ENCODE measurements around the gene CA9.
"Not testable (repeated sequence)": the region's sequence is repeated elsewhere in the genome, so short reads cannot be mapped to it uniquely, and the experiment has no call there.

CA9 gene

DNA sequence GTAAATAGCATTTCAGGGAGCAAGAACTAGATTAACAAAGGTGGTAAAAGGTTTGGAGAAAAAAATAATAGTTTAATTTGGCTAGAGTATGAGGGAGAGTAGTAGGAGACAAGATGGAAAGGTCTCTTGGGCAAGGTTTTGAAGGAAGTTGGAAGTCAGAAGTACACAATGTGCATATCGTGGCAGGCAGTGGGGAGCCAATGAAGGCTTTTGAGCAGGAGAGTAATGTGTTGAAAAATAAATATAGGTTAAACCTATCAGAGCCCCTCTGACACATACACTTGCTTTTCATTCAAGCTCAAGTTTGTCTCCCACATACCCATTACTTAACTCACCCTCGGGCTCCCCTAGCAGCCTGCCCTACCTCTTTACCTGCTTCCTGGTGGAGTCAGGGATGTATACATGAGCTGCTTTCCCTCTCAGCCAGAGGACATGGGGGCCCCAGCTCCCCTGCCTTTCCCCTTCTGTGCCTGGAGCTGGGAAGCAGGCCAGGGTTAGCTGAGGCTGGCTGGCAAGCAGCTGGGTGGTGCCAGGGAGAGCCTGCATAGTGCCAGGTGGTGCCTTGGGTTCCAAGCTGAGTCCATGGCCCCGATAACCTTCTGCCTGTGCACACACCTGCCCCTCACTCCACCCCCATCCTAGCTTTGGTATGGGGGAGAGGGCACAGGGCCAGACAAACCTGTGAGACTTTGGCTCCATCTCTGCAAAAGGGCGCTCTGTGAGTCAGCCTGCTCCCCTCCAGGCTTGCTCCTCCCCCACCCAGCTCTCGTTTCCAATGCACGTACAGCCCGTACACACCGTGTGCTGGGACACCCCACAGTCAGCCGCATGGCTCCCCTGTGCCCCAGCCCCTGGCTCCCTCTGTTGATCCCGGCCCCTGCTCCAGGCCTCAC, at the start of gene CA9:
TSS of gene CA9 (plus strand) at position 797 of the 893 bp plus-strand sequence. CDS start at position 829, 32 bp downstream.
- no peak for DNase-seq (ENCODE audit: low read depth in 2 of 2, low spot score in 1 of 2)

DNA sequence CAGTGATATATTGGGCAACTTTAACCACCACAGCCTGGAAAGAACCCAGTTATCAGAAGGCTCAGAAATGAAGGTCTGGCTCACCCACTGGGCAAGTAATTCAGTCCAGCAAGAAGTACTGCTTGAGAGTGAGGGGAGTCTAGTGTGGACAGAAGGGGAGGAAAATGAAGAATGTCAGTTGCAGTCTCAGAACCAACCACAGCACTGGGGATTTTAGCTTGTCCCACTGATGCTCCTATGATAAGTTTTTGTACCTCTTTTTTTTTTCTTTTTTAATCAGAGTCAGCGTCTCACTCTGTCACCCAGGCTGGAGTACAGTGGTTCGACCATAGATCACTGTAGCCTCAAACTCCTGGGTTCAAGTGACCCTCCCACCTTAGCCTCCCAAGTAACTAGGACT, 46.2 kb upstream of the CA9 start:
- DNase-seq (ENCODE audit: low read depth in 2 of 2, low spot score in 1 of 2), result no peak

GRCh38 chr9:35628389-35628991, 45.2 kb upstream of the CA9 start:
- DNase-seq (ENCODE audit: low read depth in 2 of 2, low spot score in 1 of 2), result no peak

DNA sequence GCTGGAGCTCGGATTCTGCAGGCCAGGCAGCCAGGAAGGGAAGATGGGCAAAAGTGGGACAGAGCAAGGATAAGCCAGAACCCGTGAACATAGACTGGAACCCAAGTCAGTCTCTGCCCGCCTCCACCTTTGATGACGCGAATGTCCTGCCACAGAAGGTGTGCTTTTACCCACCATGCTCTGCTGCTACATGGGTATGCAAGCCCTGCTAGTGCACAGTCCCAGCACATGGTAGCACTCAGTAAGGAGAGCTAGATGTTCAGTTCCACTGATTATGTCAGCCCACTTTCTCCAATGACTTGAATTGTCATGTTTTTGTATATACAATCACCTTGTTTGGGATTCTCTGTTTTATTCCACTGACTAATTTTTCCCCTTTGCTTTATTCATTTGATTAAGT, 44.1 kb upstream of the CA9 start:
- no peak for DNase-seq (ENCODE audit: low read depth in 2 of 2, low spot score in 1 of 2)

- no peak for DNase-seq (ENCODE audit: low read depth in 2 of 2, low spot score in 1 of 2)
These were observed 38.0 kb upstream of the CA9 start for GRCh38 chr9:35635730-35636129.

DNA sequence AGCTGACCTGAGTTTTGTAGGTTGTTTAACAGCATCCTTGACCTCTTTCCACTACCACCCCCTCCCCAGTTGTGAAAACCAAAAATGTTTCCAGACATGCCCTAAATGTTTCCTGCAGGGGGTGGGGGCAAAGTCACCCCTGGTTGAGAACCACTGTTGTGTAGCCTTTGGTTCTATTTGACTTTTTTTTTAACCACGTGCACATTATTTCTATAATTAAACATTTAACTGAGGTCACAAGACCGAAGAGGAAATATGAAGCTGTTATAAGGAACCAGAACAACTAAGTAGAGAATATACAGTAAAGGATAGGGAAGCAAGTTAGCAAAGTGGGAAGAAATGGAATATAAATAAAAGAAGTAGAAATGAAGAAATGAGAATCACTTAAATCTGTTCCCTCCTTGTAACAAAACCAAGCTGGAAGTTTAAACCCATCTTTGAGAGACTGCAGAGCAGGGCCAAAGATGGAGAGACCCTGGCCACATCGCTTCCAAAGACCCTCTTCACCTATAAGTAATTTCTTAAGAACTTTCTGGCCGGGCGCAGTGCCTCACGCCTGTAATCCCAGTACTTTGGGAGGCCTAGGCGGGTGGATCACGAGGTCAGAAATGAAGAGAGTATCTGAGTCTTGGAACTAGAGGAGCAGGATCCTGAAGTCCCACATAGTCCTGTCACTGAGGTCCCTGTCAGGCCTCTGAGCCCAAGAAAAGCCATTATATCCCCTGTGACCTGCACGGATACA, 37.4 kb upstream of the CA9 start:
- no peak for DNase-seq (ENCODE audit: low read depth in 2 of 2, low spot score in 1 of 2)

DNA sequence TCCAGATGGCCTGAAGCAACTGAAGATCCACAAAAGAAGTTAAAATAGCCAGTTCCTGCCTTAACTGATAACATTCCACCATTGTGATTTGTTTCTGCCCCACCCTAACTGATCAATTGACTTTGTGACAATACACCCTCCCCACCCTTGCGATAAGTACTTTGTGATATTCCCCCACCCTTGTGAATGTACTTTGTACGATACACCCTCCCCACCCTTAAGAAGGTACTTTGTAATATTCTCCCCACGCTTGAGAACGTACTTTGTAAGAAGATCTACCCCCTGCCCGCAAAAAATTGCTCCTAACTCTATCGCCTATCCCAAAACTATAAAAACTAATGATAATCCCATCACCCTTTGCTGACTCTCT, 36.9 kb upstream of the CA9 start:
- not testable (repeated sequence) for DNase-seq (ENCODE audit: low read depth in 2 of 2, low spot score in 1 of 2)

DNA sequence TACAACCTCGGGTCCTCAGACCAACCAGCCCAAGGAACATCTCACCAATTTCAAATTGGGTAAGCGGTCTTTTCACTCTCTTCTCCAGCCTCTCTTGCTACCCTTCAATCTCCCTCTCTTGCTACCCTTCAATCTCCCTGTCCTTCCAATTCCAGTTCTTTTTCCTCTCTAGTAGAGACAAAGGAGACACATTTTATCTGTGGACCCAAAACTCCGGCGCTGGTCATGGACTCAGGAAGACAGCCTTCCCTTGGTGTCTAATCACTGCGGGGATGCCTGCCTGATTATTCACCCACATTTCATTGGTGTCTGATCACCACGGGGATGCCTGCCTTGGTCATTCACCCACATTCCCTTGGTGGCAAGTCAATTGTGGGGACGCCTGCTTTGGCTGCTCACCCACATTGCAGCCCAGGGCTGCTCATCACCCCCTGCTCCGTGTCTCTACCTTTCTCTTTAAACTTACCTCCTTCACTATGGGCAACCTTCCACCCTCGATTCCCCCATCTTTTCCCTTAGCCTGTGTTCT, 36.2 kb upstream of the CA9 start:
- not testable (repeated sequence) for DNase-seq (ENCODE audit: low read depth in 2 of 2, low spot score in 1 of 2)

GRCh38 chr9:35638751-35639150, 35.0 kb upstream of the CA9 start:
- not testable (repeated sequence) for DNase-seq (ENCODE audit: low read depth in 2 of 2, low spot score in 1 of 2)

- not testable (repeated sequence) for DNase-seq (ENCODE audit: low read depth in 2 of 2, low spot score in 1 of 2)
These were observed 34.5 kb upstream of the CA9 start for GRCh38 chr9:35639225-35639624.

GRCh38 chr9:35639631-35640030, 34.1 kb upstream of the CA9 start:
- DNase-seq (ENCODE audit: low read depth in 2 of 2, low spot score in 1 of 2), result no peak

GRCh38 chr9:35640431-35640830, 33.3 kb upstream of the CA9 start:
- not testable (repeated sequence) for DNase-seq (ENCODE audit: low read depth in 2 of 2, low spot score in 1 of 2)

DNA sequence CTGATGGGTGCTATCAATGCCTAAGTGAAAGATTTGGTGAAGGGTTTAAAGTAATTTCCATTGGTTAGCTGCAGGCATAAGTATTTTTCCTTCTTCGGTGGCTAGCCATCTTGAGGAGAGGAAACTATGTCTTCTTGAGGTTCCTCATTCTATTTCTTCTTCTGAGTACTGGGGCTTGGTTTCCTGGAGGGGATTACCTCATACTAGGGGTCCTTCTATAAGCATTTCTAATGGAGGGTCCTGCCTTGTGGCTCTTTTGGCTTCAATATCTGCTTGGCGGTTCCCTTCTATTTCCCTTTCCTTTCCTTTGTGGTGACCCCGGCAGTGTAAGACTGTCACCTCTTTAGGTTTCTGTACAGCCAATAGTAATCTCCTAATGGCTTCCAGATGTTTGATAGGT, 32.2 kb upstream of the CA9 start:
- not testable (repeated sequence) for DNase-seq (ENCODE audit: low read depth in 2 of 2, low spot score in 1 of 2)

DNA sequence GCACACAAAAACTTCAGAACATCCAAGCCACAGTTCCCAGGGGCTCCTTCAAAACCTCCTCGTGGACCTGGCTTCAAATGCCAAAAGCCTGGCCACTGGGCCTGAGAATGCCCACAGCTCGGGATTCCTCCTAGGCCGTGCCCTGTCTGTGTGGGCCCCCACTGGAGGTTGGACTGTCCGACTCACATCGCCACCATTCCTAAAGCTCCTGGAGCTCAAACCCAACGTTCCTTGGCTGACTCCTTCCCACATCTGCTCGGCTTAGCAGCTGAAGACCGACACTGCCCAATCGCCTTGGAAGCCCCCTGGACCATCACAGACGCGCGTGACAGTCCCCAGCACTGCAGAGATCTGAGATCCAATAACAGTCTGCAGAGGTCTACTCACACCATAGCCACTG, 30.7 kb upstream of the CA9 start:
- no peak for DNase-seq (ENCODE audit: low read depth in 2 of 2, low spot score in 1 of 2)

DNA sequence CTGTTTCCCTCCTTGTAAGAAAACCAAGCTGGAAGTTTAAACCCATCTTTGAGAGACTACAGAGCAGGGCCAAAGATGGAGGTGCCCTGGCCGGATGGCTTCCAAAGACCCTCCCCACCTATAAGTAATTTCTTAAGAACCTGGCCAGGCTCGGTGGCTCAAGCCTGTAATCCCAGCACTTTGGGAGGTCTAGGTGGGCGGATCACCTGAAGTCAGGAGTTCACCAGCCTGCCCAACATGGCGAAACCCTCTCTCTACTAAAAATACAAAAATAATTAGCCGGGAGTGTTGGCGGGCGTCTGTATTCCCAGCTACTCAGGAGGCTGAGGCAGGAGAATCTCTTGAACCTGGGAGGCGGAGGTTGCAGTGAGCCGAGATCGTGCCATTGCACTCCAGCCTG, 28.0 kb upstream of the CA9 start:
- DNase-seq (ENCODE audit: low read depth in 2 of 2, low spot score in 1 of 2), result not testable (repeated sequence)

GRCh38 chr9:35646153-35646532, 27.6 kb upstream of the CA9 start:
- no peak for DNase-seq (ENCODE audit: low read depth in 2 of 2, low spot score in 1 of 2)

DNA sequence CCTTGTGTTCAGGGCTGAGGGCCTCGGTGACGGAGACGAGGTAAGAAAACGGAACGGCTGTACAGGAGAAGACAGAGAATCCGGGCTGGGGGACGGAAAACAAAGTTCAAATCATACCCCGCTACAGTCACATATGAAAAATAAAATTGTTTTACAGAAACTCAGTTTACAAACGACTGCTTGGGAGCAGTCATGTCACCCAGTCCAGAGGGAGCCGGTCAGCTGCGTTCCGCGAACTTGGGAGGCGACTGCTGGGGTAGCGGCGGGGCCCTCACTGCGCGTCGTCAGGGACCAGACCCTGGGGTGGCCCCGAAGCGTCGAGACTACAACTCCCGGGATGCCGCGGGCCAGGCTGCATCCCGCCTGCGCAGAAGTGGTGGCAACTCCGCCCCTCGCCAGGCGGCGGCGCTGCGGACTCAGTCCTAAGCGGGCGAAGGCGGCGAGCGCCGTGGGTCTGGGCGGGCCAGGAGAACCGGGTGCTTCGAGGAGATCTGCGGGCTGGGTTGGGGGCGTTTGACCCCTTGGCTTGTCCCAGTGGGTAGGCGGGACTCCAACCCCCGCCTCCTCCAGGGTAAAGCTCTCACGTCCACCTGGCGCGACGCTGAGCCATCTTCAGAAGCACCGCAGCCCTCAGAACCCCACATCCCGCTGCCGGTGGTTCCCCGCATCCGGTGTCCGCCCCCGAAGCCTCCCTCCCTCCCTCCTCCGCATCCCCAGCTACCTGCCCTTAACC, 27.0 kb upstream of the CA9 start:
- peak; percentile 77 to 78 for DNase-seq (ENCODE audit: low read depth in 2 of 2, low spot score in 1 of 2)

- no peak for DNase-seq (ENCODE audit: low read depth in 2 of 2, low spot score in 1 of 2)
These were observed 24.0 kb upstream of the CA9 start for GRCh38 chr9:35649431-35650340.

DNA sequence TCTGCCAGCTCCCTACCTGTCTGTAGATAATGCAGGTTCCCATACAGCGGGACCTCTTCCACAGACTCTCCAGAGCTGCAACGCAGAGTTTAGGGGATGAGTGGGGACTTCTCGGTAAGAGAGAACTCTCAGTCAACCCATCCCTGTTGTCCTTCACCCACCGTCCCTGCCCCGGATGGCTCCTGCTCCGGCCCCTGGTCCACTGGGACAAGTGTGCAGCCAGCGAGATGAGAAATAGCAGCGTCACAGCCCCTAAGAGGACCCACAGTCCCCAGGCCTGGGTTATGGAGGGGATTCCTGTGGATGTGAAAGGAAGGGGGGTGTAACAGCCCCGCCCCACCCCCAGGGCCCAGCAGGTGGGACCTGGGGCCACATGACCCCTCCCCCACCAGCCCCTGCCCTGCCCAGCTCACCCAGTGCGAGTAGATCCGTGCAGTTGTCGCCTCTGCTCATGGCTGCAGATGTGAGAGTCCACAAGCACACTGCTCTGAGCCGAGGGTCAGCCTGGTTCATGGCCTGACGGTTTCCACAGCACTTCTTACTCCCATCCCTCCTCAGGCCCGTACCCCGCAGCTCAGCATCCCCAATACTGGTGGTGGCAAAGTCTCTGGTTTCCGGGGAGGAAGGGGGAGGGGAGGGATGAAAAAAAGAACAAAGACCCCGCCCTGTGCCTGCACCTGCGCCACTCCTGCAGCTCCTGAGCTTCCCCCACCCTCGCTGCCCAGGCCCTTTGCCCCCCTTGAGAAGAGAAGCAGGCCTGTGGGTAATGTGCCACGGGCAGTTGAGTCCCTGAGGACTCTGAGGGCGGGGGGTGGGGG, 23.2 kb upstream of the CA9 start, which contains the start of gene SIT1:
TSS of gene SIT1 (minus strand) at position 591 of the 818 bp plus-strand sequence. CDS start at position 513, 78 bp downstream.
- no peak for DNase-seq (ENCODE audit: low read depth in 2 of 2, low spot score in 1 of 2)

All from stimulated activated CD8-positive, alpha-beta memory T cell treated with anti-CD3 and anti-CD28 coated beads, Interleukin-4, amount 100 ng/mL, for 4 hours (primary cell).